ENCODE data around the gene SHF.
A peak's percentile ranks its signal among the peaks of the same experiment; 100 is the strongest.
"Not testable (repeated sequence)": the region's sequence is repeated elsewhere in the genome, so short reads cannot be mapped to it uniquely, and the experiment has no call there.

Gene SHF

GRCh38 chr15:45143946-45144345 lies 43.8 kb downstream of the SHF start:
- DNase-seq: no peak

GRCh38 chr15:45143056-45143455 lies 44.7 kb downstream of the SHF start:
- no peak for DNase-seq

GRCh38 chr15:45141386-45141785 lies 46.4 kb downstream of the SHF start:
- DNase-seq: no peak

GRCh38 chr15:45140557-45141250 lies 47.1 kb downstream of the SHF start:
- DNase-seq: no peak

GRCh38 chr15:45139770-45140169 lies 48.0 kb downstream of the SHF start:
- DNase-seq: no peak

GRCh38 chr15:45138814-45139765 lies 48.7 kb downstream of the SHF start:
- no peak for DNase-seq

GRCh38 chr15:45137703-45138102 lies 50.1 kb downstream of the SHF start:
- no peak for DNase-seq

- DNase-seq: no peak
Measured at GRCh38 chr15:45136378-45136764, 51.4 kb downstream of the SHF start.

- DNase-seq: not testable (repeated sequence)
Measured at GRCh38 chr15:45135705-45136377, 51.9 kb downstream of the SHF start.

GRCh38 chr15:45134682-45135604 lies 52.8 kb downstream of the SHF start:
- peak; percentile 16 for DNase-seq

- no peak for DNase-seq
Measured at GRCh38 chr15:45134046-45134445, 53.7 kb downstream of the SHF start.

GRCh38 chr15:45133561-45133920 lies 54.2 kb downstream of the SHF start:
- no peak for DNase-seq

GRCh38 chr15:45132844-45133560 lies 54.8 kb downstream of the SHF start:
- no peak for DNase-seq

GRCh38 chr15:45131510-45131909 lies 56.3 kb downstream of the SHF start:
- DNase-seq: no peak

- DNase-seq: no peak
Measured at GRCh38 chr15:45130291-45131000, 57.3 kb downstream of the SHF start.

- DNase-seq: peak; percentile 22
Measured at GRCh38 chr15:45129651-45130129, 58.1 kb downstream of the SHF start, which contains the start of the genes DUOX1 and DUOXA1. DUOX1 (plus strand) TSS chr15:45129994; CDS start chr15:45131967, 1,973 bp downstream. DUOXA1 (minus strand) TSS chr15:45129879; CDS start chr15:45123014, 6,865 bp downstream.

- no peak for DNase-seq
Measured at GRCh38 chr15:45128971-45129639, 58.7 kb downstream of the SHF start.

- peak; percentile 36 for DNase-seq
Measured at GRCh38 chr15:45126535-45127158, 61.1 kb downstream of the SHF start.

- no peak for DNase-seq
Measured at GRCh38 chr15:45123397-45123796, 64.4 kb downstream of the SHF start.

GRCh38 chr15:45122719-45123118 lies 65.0 kb downstream of the SHF start:
- no peak for DNase-seq

Data from stimulated activated CD4-positive, alpha-beta T cell treated with anti-CD3 and anti-CD28 coated beads, Interleukin-4, amount 100 ng/mL, for 24 hours (primary cell).